Measurements from ENCODE around the gene PTPRN2. TPM values are rescaled to one million over a fixed set of nuclear protein-coding genes. Genes with fewer than 3 reads are reported as not detected.

The PTPRN2 gene
- total and polyA plus RNA-seq, 2 of the 13 experiments (the other 11 are each of a cell fraction or from before 2014, with no cell fraction given), result 2.5 to 24.2 TPM

DNA sequence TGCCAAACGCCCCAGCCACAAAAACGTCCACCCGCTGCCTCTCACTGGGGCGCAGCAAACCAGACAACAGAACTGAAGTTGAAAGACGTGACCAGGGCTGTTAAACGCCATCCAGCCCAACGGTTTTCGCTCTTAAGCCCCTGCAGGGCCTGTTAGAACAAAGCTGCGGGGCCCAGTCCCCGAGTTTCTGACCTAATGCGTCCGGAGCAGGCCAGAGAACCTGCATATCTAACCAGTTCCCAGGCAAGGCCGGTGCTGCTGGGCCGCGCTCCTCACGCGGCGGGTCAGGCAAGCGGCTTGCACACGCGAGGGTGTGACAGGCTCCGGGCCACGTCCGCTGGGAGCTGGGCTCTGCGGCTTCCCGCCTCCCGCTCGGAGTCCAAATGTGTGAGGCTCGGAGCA lies 87.0 kb downstream of the PTPRN2 start (continued):
- TF ChIP-seq, protein P1, sequence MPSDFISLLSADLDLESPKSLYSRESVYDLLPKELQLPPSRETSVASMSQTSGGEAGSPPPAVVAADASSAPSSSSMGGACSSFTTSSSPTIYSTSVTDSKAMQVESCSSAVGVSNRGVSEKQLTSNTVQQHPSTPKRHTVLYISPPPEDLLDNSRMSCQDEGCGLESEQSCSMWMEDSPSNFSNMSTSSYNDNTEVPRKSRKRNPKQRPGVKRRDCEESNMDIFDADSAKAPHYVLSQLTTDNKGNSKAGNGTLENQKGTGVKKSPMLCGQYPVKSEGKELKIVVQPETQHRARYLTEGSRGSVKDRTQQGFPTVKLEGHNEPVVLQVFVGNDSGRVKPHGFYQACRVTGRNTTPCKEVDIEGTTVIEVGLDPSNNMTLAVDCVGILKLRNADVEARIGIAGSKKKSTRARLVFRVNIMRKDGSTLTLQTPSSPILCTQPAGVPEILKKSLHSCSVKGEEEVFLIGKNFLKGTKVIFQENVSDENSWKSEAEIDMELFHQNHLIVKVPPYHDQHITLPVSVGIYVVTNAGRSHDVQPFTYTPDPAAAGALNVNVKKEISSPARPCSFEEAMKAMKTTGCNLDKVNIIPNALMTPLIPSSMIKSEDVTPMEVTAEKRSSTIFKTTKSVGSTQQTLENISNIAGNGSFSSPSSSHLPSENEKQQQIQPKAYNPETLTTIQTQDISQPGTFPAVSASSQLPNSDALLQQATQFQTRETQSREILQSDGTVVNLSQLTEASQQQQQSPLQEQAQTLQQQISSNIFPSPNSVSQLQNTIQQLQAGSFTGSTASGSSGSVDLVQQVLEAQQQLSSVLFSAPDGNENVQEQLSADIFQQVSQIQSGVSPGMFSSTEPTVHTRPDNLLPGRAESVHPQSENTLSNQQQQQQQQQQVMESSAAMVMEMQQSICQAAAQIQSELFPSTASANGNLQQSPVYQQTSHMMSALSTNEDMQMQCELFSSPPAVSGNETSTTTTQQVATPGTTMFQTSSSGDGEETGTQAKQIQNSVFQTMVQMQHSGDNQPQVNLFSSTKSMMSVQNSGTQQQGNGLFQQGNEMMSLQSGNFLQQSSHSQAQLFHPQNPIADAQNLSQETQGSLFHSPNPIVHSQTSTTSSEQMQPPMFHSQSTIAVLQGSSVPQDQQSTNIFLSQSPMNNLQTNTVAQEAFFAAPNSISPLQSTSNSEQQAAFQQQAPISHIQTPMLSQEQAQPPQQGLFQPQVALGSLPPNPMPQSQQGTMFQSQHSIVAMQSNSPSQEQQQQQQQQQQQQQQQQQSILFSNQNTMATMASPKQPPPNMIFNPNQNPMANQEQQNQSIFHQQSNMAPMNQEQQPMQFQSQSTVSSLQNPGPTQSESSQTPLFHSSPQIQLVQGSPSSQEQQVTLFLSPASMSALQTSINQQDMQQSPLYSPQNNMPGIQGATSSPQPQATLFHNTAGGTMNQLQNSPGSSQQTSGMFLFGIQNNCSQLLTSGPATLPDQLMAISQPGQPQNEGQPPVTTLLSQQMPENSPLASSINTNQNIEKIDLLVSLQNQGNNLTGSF (CRISPR knock-in tag; IDR thresholded peaks at IDR 0.05), result no peak
- no peak for TF ChIP-seq HNRNPUL1 (IDR thresholded peaks at IDR 0.05; ENCODE audit: low read depth, low read length)
- TF ChIP-seq, protein P2, sequence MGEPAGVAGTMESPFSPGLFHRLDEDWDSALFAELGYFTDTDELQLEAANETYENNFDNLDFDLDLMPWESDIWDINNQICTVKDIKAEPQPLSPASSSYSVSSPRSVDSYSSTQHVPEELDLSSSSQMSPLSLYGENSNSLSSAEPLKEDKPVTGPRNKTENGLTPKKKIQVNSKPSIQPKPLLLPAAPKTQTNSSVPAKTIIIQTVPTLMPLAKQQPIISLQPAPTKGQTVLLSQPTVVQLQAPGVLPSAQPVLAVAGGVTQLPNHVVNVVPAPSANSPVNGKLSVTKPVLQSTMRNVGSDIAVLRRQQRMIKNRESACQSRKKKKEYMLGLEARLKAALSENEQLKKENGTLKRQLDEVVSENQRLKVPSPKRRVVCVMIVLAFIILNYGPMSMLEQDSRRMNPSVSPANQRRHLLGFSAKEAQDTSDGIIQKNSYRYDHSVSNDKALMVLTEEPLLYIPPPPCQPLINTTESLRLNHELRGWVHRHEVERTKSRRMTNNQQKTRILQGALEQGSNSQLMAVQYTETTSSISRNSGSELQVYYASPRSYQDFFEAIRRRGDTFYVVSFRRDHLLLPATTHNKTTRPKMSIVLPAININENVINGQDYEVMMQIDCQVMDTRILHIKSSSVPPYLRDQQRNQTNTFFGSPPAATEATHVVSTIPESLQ (CRISPR knock-in tag; conservative IDR thresholded peaks at IDR 0.05), result no peak
- TF ChIP-seq ATF7-NPFF (CRISPR knock-in tag; IDR thresholded peaks at IDR 0.05; ENCODE audit: low read depth), result no peak
- no peak for TF ChIP-seq ZNF546 (CRISPR knock-in tag; conservative IDR thresholded peaks at IDR 0.05)
- TF ChIP-seq XBP1 (CRISPR knock-in tag; IDR thresholded peaks at IDR 0.05), result no peak
- no peak for TF ChIP-seq ZKSCAN8 (CRISPR knock-in tag; IDR thresholded peaks at IDR 0.05; ENCODE audit: borderline replicate concordance)
- TF ChIP-seq BRCA1 (CRISPR knock-in tag; IDR thresholded peaks at IDR 0.05), result no peak
- no peak for TF ChIP-seq ZNF260 (CRISPR knock-in tag; IDR thresholded peaks at IDR 0.05; ENCODE audit: borderline replicate concordance, low read depth)
- no peak for TF ChIP-seq ZKSCAN1 (IDR thresholded peaks at IDR 0.05; ENCODE audit: low read length)
- TF ChIP-seq, protein P3, sequence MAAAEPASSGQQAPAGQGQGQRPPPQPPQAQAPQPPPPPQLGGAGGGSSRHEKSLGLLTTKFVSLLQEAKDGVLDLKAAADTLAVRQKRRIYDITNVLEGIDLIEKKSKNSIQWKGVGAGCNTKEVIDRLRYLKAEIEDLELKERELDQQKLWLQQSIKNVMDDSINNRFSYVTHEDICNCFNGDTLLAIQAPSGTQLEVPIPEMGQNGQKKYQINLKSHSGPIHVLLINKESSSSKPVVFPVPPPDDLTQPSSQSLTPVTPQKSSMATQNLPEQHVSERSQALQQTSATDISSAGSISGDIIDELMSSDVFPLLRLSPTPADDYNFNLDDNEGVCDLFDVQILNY (CRISPR knock-in tag; conservative IDR thresholded peaks at IDR 0.05), result no peak
- TF ChIP-seq, protein P4, sequence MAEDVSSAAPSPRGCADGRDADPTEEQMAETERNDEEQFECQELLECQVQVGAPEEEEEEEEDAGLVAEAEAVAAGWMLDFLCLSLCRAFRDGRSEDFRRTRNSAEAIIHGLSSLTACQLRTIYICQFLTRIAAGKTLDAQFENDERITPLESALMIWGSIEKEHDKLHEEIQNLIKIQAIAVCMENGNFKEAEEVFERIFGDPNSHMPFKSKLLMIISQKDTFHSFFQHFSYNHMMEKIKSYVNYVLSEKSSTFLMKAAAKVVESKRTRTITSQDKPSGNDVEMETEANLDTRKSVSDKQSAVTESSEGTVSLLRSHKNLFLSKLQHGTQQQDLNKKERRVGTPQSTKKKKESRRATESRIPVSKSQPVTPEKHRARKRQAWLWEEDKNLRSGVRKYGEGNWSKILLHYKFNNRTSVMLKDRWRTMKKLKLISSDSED (CRISPR knock-in tag; IDR thresholded peaks at IDR 0.05), result no peak
- TF ChIP-seq ARID2 (CRISPR knock-in tag; IDR thresholded peaks at IDR 0.05; ENCODE audit: borderline replicate concordance), result no peak
- no peak for TF ChIP-seq ZNF282 (IDR thresholded peaks at IDR 0.05; ENCODE audit: partially characterized antibody)
- TF ChIP-seq ZMYM2 (CRISPR knock-in tag; IDR thresholded peaks at IDR 0.05), result 0 out of 2 replicates have a peak, but pooled peaks have one; percentile 42
- TF ChIP-seq HOXA3 (CRISPR knock-in tag; IDR thresholded peaks at IDR 0.05), result peak; percentile 38; the same call in 1 of the 2 replicates
- no peak for TF ChIP-seq HOXD1 (CRISPR knock-in tag; IDR thresholded peaks at IDR 0.05)
- TF ChIP-seq ZFP41 (CRISPR knock-in tag; IDR thresholded peaks at IDR 0.05; ENCODE audit: borderline replicate concordance), result no peak
- TF ChIP-seq ZNF292 (CRISPR knock-in tag; IDR thresholded peaks at IDR 0.05; ENCODE audit: borderline replicate concordance, low read depth), result no peak
- TF ChIP-seq PCBP1 (IDR thresholded peaks at IDR 0.05; ENCODE audit: borderline replicate concordance, low read depth, low read length), result no peak
